Middle frontal gyrus (tissue), 1 donor: ENCODE results near the gene WNK1.

ENCODE experiments used
- DNase-seq: peaks from one replicate; pipeline ENCODE4 v3.0.0-alpha.2; 2015; ENCODE audit warnings: low spot score; ENCODE audit errors: extremely low spot score

Gene WNK1

GRCh38 chr12:948238-948637 lies 195.9 kb downstream of the WNK1 start:
- no peak for DNase-seq

- DNase-seq: peak; percentile 96
Observed at GRCh38 chr12:949453-950191, 197.2 kb downstream of the WNK1 start, which contains the start of gene RAD52. Gene RAD52 (minus strand): TSS chr12:949694. CDS start chr12:933058, 16,636 bp downstream.

- DNase-seq: no peak
Observed at GRCh38 chr12:951176-951575, 198.8 kb downstream of the WNK1 start.

GRCh38 chr12:953776-954175 lies 201.4 kb downstream of the WNK1 start:
- DNase-seq: no peak

- DNase-seq: no peak
Observed at GRCh38 chr12:954741-955140, 202.4 kb downstream of the WNK1 start.

- DNase-seq: no peak
Observed at GRCh38 chr12:955939-956338, 203.6 kb downstream of the WNK1 start.

GRCh38 chr12:958588-959123 lies 206.3 kb downstream of the WNK1 start:
- no peak for DNase-seq
